Daoy (cell line): ENCODE results near the gene SERAC1. TPM values are rescaled to one million over a fixed set of nuclear protein-coding genes. Genes with fewer than 3 reads are reported as not detected.

Experiments used
- DNase-seq: peaks from one replicate; pipeline ENCODE4 v3.0.0-alpha.2; 2015; ENCODE audit warnings: low read depth
- total RNA-seq: library from RNA; depleted of rRNA; stranded (reverse); fragments of >200 nt; shearing (Covaris generic); gene quantifications from 2 replicates; pipeline ENCODE4 v1.2.3, GENCODE V29; 2014

Gene SERAC1
- total RNA-seq, 1 experiment from 2014 or later: 3.9 TPM

DNA sequence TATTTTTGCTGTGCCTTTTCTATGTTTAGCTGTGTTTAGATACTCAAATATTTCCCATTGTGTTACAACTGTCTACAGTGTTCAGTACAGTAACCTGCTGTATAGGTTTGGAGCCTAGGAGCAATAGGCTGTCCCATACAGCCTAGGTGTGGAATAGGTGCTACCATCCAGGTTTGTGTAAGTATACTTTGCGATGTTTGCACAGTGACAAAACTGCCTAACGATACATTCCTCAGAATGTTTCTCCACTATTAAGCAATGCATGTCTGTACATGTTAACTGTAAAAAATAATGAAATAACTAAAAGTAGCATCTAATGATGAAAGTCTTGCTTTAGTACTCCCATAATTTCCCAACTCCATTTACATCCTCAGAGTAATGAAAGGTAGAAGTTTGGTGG lies 46.0 kb downstream of the SERAC1 start:
- DNase-seq: no peak

DNA sequence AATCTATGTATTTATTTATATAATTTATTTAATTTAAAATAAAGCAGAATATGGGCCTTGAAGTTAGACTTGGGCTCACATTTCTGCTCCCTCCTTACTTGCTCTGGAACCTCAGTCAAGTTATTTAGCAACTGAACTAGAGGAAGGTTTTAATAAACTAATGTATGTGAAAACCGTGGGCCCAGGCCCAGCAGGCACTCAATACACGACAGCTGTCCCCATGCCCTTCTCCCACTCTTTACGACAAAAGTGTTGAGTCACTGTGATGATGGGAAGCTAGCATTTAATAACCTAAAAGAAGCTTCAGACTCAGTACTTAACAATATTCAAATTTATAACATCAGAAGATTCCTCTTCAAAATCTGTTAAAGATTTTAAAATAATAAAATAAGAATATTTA lies 46.7 kb downstream of the SERAC1 start:
- no peak for DNase-seq

DNA sequence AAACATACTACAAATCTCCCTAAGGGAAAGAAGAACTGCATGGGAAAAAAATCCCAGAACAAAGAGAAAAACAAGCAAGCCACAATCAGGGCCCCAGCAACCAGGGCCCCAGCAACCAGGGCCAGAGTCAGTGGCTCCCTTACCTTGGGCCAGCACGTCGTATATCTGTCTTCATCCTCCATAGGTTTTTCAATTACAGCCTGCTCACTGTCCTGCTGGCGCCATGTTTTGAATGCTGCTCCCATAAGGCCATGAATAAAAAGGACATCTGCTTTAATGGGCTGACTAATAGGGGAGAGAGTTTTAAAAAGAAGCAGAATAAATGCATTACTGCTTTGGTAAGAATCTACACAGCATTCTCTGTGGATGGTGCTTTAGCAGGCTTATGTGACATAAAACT lies 49.2 kb downstream of the SERAC1 start:
- no peak for DNase-seq

GRCh38 chr6:158115508-158115907 lies 52.6 kb downstream of the SERAC1 start:
- no peak for DNase-seq

DNA sequence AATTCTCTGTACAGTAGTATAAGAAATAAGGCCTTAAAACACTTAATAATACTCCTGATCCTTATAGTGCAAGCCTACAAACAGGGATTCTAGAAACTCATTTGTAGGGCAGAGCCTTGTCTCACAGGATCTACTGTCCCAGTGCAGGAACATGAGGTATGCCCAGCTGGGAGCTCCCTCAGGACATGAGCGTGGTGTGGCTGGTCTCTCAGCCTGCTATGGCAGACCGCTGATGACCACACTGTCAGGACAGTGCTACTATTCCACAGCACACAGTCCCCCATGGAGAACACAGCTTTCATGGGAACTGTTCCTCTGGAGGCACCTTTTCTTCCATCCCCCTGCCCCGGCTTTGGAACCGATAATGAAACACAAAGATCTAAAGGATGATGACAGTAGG lies 53.0 kb downstream of the SERAC1 start:
- no peak for DNase-seq

GRCh38 chr6:158113802-158114201 lies 54.3 kb downstream of the SERAC1 start:
- DNase-seq: no peak

DNA sequence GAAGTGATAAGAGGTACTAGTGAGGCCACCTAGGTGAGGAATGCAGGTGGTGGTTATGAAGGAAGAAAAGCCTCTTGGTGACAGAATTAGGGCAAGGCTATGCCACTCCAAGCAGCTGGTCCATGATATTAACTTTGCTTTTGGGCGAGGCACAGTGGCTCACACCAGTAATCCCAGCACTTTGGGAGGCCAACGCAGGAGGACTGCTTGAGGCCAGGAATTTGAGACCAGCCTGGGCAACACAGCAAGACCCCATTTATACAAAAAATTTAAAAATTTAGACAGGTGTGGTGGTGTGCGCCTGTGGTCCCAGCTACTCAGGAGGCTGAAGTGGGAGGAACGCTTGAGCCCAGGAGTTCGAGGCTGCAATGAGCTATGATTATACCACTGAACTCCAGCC lies 56.1 kb downstream of the SERAC1 start:
- DNase-seq: no peak

GRCh38 chr6:158110986-158111385 lies 57.1 kb downstream of the SERAC1 start:
- no peak for DNase-seq

- DNase-seq: no peak
Observed at GRCh38 chr6:158109748-158110147, 58.3 kb downstream of the SERAC1 start.

DNA sequence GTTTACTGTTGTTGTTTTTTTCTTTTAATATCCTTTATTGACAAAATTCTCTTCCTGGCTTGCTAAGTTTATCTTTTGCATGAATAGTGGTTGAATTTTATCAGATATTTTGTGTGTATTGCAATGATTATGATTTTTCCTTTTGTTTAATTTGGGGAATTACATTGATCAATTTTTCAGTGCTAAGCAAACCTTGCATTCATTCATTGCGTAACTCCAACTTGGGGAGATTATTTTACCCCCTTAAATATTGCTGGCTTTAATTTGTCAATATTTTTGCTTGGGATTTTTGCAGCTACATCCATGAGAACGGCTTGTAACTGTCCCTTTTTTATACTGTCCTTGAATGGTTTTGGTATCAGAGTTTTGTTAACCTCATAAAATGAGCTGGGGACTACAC lies 63.4 kb downstream of the SERAC1 start:
- no peak for DNase-seq

- DNase-seq: no peak
Observed at GRCh38 chr6:158103228-158103627, 64.8 kb downstream of the SERAC1 start.

DNA sequence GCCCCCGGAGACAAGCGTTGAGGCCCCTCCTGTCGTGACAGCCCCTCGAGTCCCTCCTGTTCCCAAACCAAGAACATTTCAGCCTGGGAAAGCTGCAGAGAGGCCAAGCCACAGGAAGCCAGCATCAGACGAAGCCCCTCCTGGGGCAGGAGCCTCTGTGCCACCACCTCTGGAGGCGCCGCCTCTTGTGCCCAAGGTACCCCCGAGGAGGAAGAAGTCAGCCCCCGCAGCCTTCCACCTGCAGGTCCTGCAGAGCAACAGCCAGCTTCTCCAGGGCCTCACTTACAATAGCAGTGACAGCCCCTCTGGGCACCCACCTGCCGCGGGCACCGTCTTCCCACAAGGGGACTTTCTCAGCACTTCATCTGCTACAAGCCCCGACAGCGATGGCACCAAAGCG lies 72.4 kb downstream of the SERAC1 start:
- DNase-seq: no peak

GRCh38 chr6:158095031-158095430 lies 73.0 kb downstream of the SERAC1 start:
- DNase-seq: no peak

DNA sequence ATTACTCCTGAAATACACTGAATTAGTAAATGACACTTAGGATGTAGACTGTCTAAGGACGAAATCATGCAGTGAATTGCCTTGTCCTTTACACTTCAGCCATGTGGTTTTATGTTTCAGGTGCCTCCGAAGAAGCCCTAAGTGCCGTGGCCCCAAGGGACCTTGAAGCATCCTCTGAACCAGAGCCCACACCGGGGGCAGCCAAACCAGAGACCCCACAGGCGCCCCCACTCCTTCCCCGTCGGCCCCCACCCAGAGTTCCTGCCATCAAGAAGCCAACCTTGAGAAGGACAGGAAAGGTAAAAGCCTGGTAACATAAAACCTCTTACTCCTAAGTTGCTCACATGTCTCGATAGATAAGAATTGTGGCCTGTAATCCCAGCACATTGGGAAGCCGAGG lies 75.3 kb downstream of the SERAC1 start:
- DNase-seq: no peak

- no peak for DNase-seq
Observed at GRCh38 chr6:158087224-158087867, 80.7 kb downstream of the SERAC1 start.

- no peak for DNase-seq
Observed at GRCh38 chr6:158086504-158087223, 81.4 kb downstream of the SERAC1 start.

DNA sequence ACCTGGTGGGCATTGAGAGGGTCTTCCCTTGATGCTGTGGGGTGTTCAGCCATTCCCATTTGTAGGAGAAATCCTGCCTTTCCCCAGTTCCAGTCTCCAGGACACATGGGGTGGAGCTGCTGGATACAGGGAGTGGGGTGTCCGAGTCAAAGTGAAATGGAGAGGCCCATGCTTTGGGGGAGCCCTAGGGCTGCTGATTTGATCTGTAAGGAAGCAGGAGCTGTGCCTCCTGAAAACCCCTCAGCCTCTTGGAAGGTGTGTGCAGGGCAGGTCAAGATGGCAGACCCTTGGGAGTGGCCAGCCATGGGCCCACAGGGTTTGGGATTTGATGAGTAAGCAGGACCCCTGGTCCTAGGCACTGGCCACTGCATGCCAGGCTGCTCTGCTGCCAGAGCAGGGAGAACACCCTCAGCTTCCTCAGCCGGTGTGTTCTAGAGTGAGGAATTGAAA lies 82.0 kb downstream of the SERAC1 start:
- DNase-seq: no peak

DNA sequence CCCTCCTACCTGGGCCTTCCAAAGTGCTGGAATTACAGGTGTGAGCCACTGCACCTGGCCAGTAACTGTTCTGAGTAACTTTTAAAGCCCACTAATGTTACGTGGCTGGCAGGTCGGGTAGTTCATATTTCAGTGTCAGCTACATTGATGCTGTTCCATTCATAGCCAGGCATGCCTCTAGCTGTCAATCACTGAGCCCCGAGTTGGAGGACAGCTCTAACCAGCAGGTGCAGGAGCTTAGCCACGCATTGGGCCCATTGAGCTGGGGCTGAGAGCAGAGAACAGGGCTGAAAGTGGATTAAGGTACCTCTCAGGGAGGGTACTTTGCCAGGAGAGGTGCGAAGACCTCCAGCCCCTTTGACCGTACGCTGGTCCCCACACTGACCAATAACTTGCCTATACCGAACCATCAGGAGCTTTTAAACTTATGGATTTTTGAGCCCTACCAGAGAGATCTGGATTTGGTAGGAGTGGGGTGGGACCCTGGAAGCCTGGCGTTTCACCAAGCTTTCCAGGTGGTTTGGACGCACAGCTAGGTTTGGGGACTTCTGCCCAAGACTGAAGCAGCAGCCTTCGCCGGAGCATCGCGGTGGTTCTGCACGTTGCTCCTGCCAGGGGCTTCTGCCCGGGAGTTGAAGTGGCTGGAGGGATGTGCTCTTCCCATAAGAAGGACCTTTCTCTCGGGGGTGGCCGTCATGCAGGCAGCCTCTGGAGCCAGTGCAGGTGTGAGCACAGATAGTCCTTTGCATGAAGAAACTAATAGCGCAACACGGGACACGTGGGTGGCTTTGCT lies 82.6 kb downstream of the SERAC1 start:
- DNase-seq: no peak

DNA sequence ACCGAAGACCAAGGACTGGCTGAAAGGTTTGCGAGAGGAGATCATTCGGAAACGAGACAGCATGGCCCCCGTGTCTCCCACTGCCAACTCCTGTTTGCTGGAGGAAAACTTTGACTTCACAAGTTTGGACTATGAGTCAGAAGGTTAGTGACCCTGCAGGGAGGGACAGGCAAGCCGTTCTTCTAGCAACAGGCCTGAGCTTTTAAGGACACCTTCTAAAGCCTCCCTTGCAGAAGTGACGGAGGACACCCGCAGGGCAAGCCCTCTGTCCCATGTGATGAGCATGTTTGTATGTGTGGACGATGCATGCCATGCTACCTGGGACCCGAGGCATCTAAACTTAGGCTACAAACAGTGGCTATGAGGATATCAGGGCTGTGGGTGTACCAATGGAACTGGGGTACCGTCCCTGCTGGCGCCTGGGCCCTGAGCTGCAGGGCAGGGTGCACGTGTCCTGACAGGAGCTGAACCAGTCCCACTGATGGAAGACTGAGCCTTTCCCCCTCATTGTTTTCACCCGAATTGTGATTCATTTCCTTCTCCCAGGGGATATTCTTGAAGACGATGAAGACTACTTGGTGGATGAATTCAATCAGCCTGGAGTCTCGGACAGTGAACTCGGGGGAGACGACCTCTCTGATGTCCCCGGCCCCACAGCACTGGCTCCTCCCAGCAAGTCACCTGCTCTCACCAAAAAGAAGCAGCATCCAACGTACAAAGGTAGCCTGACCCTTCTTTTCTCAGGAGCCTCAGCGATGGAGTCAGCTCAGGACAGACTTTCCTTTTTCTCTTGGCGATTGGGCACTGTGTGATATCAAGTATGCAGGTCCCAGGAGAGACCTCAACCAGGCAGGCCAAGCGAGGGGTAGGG lies 84.4 kb downstream of the SERAC1 start:
- no peak for DNase-seq

DNA sequence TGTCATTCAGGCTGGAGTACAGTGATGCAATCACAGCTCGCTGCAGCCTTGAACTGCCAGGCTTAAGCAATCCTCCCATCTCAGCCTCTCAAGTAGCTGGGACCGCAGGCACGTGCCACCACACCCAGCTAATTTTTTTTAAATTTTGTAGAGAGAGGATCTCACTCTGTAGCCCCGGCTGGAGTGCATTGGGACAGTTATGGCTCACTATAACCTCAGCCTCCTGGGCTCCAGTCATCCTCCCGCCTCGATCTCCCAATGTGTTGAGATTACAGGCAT lies 86.5 kb downstream of the SERAC1 start:
- no peak for DNase-seq

- no peak for DNase-seq
Observed at GRCh38 chr6:158080849-158081656, 87.0 kb downstream of the SERAC1 start.
